MG63 (cell line): ENCODE measurements around the gene SLIT3. TPM values are rescaled to one million over a fixed set of nuclear protein-coding genes. Genes with fewer than 3 reads are reported as not detected.

Source experiments
- DNase-seq: peaks from one replicate; pipeline ENCODE4 v3.0.0-alpha.2; 2020
- H3K27me3 ChIP-seq: fragments of 250-450 bp; sonication (Bioruptor Pico); 2 replicates; pipeline ENCODE4 v1.5.1; 2020; ENCODE audit warnings: mild to moderate bottlenecking, moderate library complexity
- H3K36me3 ChIP-seq: fragments of 250-450 bp; sonication (Bioruptor Pico); 2 replicates; pipeline ENCODE4 v1.5.1; 2020; ENCODE audit warnings: mild to moderate bottlenecking, moderate library complexity
- H3K4me3 ChIP-seq: fragments of 250-450 bp; sonication (Bioruptor Pico); 2 replicates; pipeline ENCODE4 v1.5.1; 2020; ENCODE audit warnings: mild to moderate bottlenecking, moderate library complexity
- H3K9me3 ChIP-seq: fragments of 250-450 bp; sonication (Bioruptor Pico); 2 replicates; pipeline ENCODE4 v1.5.1; 2020; ENCODE audit warnings: mild to moderate bottlenecking, moderate library complexity
- total RNA-seq: library from RNA; depleted of rRNA; stranded (reverse); fragments of >200 nt; shearing (Covaris generic); gene quantifications from 2 replicates; pipeline ENCODE4 v1.2.3, GENCODE V29; 2014; ENCODE audit warnings: low replicate concordance

Gene SLIT3
- total RNA-seq, 1 experiment from 2014 or later = 8.0 TPM

DNA sequence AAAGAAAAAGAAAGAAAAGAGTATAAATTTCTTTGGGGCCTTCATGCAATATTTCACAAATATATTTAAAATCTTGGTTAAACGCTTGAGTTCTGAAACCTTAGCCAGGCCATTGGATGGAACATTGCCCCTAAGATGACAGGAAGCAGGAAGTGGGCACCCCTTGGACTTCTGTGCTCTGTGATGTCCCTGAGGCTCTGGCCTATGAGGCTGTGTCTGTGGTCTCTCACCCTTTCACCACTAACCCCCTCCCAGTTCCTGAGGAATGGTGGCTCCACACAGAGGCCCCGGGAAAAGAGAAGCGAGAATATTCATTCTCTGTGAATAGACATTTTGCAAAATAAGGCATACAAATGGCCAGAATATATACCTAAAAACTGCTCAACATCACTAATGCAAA, 401.3 kb downstream of the SLIT3 start:
- Histone ChIP-seq H3K27me3 (peaks cover 11% of the 10 kb centered on the region), H3K36me3 (no peaks in the 10 kb centered on the region), H3K9me3 (no peaks in the 10 kb centered on the region), H3K4me3 (no peak overlapping the region)
- DNase-seq = no peak

DNA sequence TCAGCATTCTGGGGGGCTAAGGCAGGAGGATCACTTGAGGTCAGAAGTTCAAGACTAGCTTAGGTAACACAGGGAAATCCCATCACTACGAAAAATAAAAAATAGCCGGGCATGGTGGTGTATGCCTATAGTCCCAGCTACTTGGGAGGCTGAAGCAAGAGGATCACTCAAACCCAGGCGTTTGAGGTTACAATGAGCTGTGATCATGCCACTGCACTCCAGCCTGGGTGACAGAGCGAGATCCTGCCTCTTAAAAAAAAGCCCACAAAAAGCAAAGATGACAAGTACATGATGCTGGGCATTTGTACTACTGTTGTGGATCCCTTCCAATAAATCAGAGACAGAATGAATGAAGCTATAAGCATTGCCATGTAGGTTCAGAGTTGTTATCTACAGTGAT, 401.7 kb downstream of the SLIT3 start:
- H3K9me3 ChIP-seq = no peaks in the 10 kb centered on the region
- DNase-seq = no peak
- H3K36me3 ChIP-seq = no peaks in the 10 kb centered on the region
- no peak overlapping the region for H3K4me3 ChIP-seq
- H3K27me3 ChIP-seq = peaks cover 15% of the 10 kb centered on the region

DNA sequence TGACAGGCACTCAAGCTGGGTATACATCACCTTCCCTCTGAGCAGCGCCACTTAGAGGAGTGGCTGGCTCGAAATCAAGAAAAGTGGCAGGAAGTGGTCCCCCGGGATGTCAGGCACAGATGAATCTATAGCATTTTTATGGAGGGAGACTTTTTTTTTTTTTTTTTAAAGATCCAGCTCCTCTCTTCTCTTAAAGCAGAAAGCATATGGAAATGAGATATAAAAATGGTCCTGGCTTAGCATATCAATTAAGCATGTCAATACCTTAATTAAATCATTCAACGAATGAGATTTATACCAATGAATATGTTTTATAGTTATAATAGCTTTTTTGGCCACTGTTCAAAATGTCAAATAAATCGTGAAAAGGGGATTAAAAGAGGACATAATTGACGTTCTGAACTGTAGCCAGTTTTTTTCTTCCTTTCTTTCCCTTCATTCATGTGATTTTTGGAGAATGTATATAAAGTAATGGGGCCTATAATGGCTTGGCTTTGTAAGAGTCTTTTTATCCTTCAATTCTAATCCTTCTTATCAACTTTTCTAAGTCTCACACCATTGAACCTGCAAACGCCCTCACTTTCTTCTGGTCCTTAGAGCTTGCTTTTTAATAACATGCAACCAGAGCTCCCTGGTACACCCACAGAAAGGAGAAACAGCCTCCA, 402.6 kb downstream of the SLIT3 start:
- no peak for DNase-seq
- Histone ChIP-seq H3K4me3 (no peak overlapping the region), H3K27me3 (peaks cover 16% of the 10 kb centered on the region), H3K36me3 (no peaks in the 10 kb centered on the region), H3K9me3 (no peaks in the 10 kb centered on the region)

DNA sequence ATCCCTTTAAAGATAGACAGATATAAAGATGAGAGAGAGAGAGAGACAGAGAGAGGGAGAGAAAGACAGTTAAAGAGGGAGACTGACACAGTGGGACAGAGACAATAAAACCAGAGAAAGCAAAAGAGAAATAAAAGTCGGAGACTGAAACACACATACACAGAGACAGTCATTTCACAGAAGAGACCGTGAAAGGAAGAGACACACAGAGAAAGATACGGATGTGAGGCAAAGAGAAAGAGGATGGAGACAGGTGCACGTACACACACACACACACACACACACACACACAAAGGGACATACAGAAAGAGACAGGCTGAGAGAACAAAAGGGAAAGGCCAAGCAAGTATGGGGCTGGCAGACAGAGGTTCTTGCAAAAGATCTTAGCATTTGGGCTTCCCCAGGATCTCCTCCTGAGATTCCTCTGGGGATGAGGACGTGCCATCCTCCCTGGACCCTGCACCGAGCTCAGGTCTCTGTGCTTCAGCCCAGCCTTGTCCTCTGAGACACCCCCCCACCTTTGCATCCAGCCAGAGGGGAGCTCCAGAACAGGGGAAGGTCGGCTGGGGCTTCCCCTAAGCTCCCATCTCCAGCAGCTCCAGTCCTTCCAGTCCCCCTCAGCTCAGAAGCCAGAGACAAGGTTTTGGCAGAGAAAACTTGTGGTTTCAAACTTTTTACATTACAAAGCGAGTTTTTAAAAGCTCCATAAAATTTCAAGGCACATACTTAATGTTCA, 403.4 kb downstream of the SLIT3 start:
- Histone ChIP-seq H3K4me3 (no peak overlapping the region), H3K9me3 (no peaks in the 10 kb centered on the region), H3K27me3 (peaks cover 21% of the 10 kb centered on the region), H3K36me3 (no peaks in the 10 kb centered on the region)
- DNase-seq = no peak

DNA sequence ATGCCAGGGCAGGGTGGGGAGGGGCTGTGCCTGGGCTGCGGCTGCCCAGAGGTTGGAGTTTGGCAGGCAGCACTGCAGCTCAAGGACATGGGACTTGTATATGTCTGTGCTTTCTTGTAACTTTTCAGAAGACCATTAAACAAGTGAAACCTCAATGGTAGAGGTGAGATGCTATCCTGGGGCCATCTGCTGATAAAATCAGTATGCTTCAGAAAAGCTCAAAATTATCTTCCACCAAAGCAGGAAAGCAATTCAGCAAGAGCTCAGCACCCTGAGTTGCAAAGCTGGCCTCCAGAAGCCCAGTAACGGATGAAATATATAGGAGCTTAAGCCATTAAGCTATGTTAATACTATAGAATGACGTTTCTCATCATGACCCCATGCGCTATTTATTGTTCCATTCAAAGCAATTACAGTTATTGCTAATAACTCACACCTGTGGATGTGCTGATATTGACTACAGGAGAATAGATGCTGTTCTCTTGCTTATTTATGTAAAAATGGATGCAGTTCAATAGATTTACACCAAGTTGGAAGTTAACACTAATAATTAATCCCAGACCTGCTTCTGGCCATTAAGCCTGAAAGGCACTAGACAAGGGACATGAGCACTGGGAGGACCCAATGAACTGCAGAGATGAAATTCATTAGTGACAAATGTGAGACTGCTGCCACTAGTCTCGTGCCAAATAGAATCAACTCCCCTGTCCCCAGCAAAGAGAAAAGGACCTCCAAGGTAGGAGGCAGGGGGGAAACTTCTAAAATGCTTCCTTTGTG, 405.5 kb downstream of the SLIT3 start:
- no peaks in the 10 kb centered on the region for H3K36me3 ChIP-seq
- no peak for DNase-seq
- H3K4me3 ChIP-seq = no peak overlapping the region
- H3K27me3 ChIP-seq = peaks cover 31% of the 10 kb centered on the region
- H3K9me3 ChIP-seq = no peaks in the 10 kb centered on the region

DNA sequence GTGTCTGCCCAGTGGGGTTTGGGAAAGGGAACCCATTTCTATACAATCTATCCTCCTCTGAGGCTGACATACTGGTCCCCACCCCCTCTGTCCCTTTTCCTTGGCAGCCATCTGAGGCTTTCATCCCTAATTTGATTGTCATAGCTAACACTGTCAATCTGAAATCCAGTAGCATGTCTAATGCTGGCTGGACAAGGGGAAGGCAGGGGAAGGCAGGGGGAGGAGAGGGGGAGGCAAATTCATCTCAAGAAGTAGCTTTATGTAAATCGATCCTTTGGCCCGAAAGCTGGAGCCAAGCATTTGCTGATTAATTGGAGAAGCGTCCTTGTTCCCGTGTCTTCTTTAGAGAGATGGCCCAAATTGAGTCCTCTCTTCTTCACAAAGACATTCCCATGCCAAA, 407.7 kb downstream of the SLIT3 start:
- no peak overlapping the region for H3K4me3 ChIP-seq
- H3K36me3 ChIP-seq = no peaks in the 10 kb centered on the region
- no peak for DNase-seq
- peaks cover 42% of the 10 kb centered on the region for H3K27me3 ChIP-seq
- H3K9me3 ChIP-seq = no peaks in the 10 kb centered on the region

DNA sequence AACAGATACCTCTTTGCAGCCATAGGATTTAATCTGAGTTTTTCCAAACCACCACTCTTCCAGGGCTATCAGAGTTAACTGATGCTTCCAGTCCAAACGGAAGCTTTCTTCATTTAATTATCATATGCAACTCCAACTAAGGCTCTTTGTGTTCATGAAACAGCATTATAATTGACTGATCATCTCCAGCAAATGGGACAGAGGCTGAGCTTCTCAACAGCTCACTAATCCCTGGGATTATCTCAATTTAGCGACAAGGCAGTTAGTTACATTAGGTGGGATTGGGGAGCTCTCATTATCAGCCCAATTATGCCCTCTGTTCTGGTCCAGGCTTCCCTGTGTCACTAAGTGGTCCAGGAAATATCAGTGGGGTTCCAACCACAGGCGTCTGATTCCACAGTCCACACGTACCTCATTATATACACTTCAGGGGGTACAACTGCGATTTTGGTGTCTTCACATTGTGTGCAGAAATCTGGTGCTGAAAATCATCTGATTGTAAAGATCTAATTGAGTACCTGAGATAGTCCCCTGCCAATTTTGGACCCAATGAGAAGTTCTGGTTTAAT, 408.2 kb downstream of the SLIT3 start:
- DNase-seq = no peak
- peaks cover 47% of the 10 kb centered on the region for H3K27me3 ChIP-seq

DNA sequence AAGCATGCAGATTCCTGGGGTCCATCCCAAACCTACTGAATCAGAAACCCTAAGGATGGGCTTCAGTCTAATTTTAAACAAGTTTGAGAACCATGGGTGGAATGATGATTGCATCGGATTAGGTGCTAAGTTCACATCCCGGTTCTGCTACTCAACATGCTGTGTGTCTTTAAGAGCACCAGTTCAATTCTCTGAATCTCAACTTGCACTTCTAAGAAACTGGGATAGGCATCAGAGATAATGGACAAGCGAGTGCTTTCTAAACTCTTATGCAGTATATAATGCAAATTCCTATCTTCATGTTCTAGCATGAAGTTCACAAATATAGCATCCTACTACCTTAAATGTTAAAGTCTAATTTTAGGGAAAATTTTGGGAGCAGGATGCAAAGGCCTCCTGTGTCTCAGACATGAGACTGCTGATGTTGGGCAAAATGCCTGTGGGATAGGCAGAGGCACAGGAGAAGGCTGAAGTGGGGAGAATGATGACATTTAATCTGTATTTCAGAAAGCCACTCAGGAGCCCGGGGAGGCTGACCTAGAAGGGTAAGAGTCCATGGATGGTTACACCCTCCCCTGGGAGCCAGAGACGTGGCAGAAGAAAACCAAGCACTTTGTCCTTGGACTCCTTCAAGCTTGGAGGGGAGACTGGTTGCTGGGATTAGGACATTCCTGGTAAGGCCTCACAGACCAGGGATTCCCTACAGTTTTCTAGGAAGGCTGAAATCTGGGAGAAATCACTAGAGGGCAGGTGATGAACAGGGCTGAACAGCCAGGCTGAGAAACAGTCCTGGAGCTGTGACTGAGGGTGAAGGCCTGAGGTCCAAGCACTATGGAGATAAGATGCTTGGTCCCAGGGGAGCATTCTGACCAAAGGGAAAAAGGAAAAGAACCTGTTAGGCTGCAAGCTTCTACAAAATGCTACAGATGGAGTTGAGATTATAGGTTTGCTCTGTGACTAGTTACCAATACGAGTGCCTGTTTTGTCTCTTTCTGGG, 409.8 kb downstream of the SLIT3 start:
- Histone ChIP-seq H3K36me3 (no peaks in the 10 kb centered on the region), H3K9me3 (no peaks in the 10 kb centered on the region), H3K27me3 (peaks cover 52% of the 10 kb centered on the region), H3K4me3 (no peak overlapping the region)
- no peak for DNase-seq

More for the DNA sequence above, 408.2 kb downstream of the SLIT3 start:
- Histone ChIP-seq H3K36me3 (no peaks in the 10 kb centered on the region), H3K4me3 (no peak overlapping the region), H3K9me3 (no peaks in the 10 kb centered on the region)

DNA sequence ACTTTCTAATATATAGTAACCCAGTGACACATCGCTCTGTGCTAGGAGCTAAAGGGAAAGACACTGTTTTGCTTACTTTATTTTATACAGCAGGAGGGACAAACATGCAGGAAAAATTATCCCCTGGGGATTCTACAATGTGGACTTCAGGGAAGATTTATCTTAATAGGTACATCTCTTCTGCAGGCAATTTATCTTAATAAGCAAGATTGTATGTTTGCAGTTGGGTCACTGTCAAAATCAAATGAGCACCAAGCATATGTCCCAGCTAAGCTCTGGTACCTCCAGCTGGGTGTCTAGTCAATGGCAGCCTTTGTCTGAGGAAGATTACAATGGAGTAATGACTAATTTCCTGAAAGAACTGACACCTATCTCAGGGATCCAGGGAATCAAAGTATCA, 411.9 kb downstream of the SLIT3 start:
- no peak for DNase-seq
- Histone ChIP-seq H3K4me3 (no peak overlapping the region), H3K36me3 (no peaks in the 10 kb centered on the region), H3K27me3 (peaks cover 37% of the 10 kb centered on the region), H3K9me3 (no peaks in the 10 kb centered on the region)

DNA sequence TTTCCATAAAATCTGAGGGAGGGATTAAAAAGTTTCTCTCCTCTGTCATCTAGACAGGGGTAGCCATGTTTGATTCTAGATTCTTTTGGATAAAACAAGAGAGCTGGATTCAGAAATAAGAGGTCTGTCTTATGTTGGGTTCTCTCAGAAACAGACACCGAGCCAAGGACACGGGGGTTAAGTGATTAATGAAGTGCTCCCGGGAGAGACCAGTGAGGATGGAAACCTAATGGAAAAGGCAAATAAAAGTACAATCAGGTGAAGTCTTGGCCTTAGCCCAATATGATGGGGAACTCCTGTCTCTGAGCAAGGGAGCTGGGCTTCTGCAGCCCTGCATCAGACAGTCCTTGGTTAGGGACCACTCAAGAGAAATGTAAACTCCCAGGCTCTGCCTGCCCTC, 413.0 kb downstream of the SLIT3 start:
- Histone ChIP-seq H3K9me3 (no peaks in the 10 kb centered on the region), H3K36me3 (no peaks in the 10 kb centered on the region), H3K27me3 (peaks cover 32% of the 10 kb centered on the region), H3K4me3 (no peak overlapping the region)
- no peak for DNase-seq

DNA sequence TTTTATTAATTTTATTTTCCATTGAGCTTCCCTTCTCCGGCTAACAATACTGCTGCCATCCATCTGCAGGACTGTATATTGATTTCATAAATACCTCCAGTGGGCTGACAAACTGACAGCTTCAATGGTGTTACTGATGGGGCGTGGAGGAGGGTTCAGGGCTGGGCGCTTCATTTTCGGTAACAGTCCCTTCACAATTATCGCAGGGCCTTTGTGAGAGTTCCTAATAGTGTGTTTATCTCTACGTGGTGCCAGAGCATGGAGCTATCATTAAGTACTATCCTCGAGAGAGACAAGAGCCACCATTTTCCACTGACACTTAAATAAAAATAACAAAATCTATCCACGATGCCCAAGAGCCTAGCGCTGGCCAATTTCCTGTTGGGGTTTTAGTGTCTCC, 414.8 kb downstream of the SLIT3 start:
- no peaks in the 10 kb centered on the region for H3K9me3 ChIP-seq
- peaks cover 22% of the 10 kb centered on the region for H3K27me3 ChIP-seq
- DNase-seq = no peak
- no peak overlapping the region for H3K4me3 ChIP-seq
- no peaks in the 10 kb centered on the region for H3K36me3 ChIP-seq

DNA sequence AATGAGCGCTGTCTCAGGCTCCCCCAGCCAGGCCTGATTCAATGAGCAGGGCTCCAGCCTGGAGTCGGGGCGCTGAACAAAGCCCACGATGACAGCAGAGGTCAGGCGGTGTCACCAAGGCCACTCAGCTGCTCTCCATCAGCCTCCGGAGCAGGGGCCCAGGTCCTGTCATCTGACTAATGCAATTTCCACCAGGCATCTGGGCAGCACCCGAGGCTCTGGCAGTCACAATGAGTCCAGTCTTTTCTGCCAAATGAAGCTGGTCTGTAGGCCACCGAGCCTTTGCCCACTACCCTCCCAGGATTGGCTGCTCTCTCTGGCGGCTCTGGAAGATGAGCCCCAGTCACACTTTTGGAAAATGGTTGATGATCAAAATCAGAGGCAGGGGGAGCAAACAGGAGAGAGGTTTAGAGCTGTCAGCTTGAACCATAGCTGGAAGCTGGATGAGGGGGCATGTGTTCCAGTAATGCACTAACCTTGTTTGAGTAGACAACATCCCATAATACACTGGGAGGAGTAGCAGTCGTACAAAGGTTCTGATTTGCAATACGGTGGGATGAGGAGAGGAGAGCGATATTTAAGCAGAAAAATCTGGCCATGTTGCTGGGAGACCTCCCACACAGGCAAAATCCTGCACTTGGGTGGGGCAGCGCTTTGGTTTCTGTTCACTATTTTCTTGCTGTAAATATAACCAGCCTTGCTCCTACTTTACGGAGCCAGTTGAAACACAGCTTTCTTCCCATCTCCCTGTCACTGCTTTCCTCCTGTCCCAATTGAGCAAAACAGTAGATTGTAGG, 415.4 kb downstream of the SLIT3 start:
- peaks cover 21% of the 10 kb centered on the region for H3K27me3 ChIP-seq
- no peaks in the 10 kb centered on the region for H3K9me3 ChIP-seq
- H3K36me3 ChIP-seq = no peaks in the 10 kb centered on the region
- DNase-seq = no peak
- H3K4me3 ChIP-seq = no peak overlapping the region

DNA sequence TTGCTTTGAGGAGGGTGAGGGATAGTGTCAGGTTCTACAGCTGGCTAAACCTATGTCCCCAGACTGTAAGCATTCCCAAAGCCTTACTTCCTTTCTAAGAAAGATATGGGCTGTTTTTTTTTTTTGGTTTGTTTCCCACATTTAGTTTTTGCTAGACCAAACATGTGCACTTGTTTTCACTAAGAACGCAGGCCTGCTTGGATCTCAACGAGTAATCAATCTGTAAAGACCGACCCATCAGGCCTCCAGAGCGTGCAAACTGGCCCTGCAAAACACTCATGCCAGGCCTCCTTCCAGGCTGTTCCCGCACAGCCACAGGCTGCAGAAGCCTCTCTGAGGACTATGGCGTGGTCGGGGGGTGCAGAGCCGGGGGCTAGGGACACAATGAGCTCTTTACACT, 416.9 kb downstream of the SLIT3 start:
- peaks cover 10% of the 10 kb centered on the region for H3K27me3 ChIP-seq
- no peaks in the 10 kb centered on the region for H3K9me3 ChIP-seq
- DNase-seq = no peak

DNA sequence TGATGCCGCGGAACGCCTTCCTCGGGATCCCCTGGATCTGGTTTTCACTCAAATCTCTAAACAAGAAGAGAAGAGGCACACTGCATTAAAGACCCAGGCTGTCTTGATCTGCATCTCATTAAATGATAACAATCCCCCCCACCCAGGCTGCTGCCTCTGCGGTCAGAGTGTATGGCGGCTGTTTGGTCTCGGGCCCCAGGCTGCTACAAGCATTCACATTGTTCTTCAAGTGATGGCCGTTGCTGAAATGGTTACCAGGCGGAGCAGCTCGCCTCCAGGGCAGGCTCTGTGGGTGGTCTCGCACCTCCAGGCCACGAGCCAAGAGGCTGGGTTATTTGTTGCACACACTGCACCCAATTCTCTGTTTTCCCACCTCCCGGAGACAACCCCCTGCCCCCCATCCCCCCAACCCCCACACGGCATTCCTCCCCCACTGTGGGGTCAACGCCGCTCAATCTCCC, 417.6 kb downstream of the SLIT3 start:
- no peak overlapping the region for H3K4me3 ChIP-seq
- DNase-seq = no peak
- H3K36me3 ChIP-seq = no peaks in the 10 kb centered on the region
- no peaks in the 10 kb centered on the region for H3K9me3 ChIP-seq
- H3K27me3 ChIP-seq = peaks cover 10% of the 10 kb centered on the region

More for the DNA sequence above, 416.9 kb downstream of the SLIT3 start:
- Histone ChIP-seq H3K36me3 (no peaks in the 10 kb centered on the region), H3K4me3 (no peak overlapping the region)

DNA sequence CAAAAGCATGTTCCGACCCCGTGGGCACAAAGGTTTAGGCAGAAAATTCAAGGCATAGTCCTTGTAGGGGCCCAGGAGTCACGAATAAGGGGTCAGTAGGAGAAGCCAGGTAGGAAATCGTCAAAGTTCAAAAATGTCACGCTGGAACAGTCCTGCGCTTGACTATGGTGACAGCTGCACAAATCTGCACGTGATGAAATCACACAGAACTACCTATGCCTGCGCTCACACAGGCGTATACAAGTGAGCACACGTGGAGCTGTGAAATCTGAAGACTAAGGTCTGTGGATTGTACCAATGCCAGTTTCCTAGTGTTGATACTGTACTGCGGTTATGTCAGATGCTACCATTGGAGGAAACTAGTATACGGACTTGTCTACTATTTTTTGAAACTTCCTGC, 418.7 kb downstream of the SLIT3 start:
- DNase-seq = no peak
- Histone ChIP-seq H3K4me3 (no peak overlapping the region), H3K36me3 (no peaks in the 10 kb centered on the region), H3K27me3 (peaks cover 4% of the 10 kb centered on the region), H3K9me3 (no peaks in the 10 kb centered on the region)
